ENCODE data around the gene RASSF8.

Gene RASSF8

DNA sequence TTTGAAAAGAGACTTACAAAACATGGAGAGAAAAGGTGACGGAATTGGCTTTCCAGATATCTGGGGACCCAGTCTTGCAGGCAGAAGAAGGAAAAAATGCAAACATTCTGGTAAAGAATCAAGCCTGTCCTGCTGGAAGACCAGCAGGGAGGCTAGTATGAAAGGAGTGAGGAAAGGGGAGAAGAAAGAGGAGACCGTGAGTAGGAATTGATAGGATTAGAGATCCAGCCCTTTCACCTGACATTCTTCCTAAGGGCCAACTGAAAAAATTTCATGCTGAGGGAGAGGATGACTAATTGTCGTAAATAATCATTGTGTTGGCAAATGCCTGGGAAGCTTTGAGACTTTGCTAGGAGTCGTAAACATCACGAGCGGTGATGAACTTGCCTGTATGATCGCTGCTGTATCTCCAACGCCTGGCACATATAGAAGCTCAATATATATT lies 154.2 kb downstream of the RASSF8 start:
- DNase-seq: no peak

DNA sequence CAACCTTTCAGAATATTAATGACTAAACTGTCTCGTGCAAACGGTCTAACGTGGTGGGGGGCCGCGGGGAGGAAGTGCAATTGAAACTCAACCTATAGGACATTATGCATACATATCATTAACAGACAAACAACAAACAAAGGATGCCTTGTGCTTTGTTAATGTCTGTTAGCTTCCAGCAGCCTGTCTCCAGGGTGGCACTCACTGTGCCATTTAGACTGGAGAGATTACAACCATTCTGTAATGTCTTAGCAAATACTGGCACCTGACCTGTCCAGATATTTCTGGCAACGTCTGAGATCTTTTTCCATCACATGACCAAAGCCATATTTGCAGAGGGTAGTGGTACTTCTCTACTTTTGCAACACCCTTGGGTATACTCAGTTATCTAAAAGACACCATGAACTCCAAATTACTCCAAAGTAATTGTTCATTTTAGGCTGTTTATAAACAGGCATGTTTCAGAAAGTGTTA lies 154.7 kb downstream of the RASSF8 start:
- DNase-seq: no peak

DNA sequence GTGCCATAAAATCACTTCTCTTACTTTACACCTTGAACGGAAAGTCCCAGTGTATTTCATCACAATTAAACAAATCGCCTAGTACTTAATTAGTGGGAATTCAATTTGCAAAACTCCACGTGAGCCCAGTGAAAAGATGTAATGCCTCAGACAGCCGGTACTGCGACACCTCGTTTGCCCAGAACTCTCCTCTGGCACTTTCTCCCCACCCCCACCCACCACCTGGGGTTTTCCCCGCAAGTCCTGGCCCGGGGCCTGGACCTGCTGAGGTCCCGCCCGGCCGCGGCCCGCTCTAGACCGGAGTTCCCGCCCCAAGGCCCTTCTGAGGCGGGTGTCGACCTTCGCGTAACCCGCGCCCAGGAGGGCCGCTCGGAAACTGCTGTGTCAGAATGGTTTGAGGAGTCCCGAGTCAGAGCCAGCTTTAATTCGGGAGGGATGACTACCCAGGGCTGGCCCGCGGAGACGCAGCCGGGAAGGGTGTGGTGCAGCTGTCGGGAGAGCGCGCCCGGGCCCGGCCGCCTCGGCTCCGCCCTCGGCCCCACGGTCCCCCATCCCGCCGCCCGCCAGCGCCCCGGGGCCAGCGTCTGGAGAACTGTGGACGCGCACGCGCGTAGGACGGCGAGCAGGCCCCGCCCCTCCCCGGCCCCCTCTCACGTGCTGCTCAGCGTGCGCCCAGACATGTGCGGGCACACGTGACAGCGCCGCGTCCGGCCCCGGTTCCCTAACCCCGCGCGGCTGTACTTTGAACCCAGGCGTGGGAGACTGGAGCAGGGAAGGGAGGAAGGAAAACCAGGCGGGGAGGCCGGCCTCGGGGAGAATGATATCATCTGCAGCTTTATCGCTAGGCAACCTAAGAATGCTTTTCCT lies 155.6 kb downstream of the RASSF8 start:
- peak; percentile 41 to 71 (median 50) for DNase-seq

GRCh38 chr12:26114720-26115401 lies 156.4 kb downstream of the RASSF8 start:
- no peak for DNase-seq

DNA sequence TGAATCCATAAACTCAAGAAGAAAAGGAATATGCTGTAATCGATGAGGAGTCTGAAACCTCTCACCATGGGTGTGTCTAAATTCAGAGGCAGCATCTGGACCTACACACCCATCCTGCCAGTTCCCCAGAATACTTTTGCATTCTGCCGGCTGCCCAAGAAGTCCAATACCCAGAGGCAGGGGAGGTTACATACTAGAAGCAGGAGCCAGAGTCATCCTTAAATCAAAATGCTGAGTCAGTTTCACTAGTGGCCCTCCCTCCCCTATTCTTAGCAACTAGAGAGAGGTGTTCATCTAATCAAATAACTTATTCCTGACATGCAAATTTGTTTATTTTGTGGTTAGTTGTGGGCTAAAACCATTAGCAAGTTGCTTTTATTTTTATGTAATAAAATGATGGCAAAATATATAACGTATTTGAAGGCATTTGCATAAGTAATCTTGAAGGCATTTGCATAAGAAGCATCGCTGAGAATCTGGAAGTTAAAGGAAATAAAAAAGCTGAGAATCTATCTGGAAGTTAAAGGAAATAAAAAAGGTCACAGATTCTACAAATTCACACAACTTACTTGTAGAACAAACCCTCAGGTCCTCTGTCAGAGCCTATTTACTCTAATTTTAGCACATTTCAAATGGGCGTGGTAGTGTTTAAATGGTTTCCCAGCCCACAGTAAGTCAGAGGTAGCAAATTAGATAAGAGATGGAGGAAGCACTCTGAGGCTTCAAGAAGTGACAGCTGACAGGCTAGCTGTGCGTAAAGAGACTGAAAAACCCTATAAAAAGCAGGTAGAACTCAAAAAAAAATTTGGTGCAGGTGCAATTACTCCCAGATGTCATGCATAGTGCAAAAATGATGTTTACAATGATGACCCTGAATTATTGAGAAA lies 158.6 kb downstream of the RASSF8 start:
- DNase-seq: no peak

- no peak for DNase-seq
These were observed 159.8 kb downstream of the RASSF8 start for GRCh38 chr12:26118308-26118707.

- DNase-seq: no peak
These were observed 161.0 kb downstream of the RASSF8 start for GRCh38 chr12:26119391-26119989.

DNA sequence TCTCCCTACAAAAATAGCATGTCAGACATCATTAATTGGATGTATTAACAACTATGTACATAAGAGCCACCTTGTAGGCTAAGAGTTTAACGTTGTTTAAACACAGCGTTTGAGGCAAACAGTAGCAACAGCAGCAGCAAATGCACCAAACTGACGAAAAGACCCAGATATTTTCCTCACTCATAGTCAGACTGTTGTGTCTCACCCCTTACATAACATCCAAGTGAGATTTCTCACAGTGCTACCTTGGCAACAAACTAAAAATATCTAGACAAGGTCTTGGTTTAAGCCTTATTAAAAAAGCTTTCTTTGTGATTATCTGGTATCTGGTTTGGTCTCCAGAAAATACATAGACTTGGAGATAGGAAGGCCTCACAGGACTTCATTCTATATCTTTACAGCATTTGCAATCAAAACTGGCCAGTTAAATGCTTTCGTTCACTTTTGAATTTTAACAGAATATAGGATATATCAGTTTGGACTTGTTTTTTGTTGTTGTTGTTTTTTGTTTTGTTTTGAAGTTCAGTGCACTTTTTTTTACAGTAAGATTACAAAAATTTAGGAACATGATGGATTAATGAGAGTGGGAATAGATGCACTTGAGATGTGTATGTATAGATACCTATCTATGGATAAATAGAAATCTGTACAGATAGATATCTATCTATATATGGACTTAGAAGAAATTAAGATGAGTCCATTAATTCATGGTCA lies 162.2 kb downstream of the RASSF8 start:
- DNase-seq: no peak

DNA sequence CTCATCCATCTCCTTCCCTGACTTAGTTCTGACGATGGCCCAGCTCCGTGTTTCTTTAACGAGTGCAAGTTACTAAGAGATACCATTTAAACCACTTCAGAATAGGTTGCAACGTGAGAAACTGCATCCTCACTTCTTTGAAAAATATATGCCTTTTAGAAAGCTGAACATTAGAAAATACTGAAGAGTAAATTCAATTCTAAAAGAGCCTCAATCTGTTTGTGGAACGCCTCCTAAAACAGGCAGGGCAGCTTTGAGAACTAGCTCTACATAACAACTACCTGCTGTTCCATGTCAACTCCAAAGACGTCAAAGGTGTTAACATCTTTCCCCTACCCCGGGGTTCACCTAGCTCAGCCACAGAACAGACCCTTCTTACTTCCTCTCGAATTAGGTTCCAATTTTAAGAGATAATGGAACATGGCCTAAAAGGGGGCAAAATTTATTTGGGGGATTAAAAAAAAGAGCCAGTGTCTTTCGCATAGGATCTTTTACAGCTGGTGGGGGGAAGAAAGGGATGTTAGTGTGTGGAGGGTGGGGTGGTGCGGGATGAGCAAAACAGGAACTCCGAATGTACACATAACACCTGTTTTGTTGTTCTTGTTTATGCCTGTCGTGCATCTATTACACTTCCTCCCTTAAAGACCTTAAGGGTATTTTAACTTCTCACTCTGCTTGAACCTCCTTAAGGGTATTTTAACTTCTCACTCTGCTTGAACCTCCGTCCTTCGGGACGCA lies 163.0 kb downstream of the RASSF8 start:
- no peak for DNase-seq

DNA sequence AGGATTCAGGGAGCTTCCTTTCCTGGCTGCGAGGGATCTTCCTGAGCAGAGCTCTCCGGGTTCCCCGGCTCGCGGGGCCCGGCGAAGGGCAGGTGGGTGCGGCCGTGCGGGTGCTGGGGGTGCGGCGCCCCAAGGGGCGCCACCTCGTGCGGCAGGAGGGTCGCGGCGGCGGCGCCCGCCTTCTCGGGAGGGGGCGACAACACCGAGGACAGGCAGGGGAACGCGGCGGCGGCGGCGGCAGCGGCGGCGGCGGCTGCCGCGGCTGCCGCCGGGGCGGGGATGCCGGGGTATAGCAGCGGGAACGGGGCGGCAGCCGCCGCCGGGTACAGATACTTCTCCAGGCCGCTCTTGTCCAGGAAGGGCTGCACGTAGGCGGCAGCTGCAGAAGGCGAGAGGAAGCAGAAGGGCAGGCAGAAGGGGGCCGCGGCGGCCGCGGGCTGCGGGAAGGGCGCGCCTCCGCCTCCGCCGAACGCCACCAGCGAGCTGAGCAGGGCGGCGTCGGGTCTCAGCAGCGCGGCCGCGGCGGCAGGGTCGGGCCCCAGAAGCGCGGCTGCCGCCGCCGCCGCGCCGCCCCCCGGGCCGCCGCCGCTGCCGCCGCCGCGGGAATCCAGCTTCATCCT lies 163.7 kb downstream of the RASSF8 start:
- DNase-seq: peak in 1 of 4 experiments; percentile 25

- no peak for DNase-seq
These were observed 164.4 kb downstream of the RASSF8 start for GRCh38 chr12:26122681-26123481.

DNA sequence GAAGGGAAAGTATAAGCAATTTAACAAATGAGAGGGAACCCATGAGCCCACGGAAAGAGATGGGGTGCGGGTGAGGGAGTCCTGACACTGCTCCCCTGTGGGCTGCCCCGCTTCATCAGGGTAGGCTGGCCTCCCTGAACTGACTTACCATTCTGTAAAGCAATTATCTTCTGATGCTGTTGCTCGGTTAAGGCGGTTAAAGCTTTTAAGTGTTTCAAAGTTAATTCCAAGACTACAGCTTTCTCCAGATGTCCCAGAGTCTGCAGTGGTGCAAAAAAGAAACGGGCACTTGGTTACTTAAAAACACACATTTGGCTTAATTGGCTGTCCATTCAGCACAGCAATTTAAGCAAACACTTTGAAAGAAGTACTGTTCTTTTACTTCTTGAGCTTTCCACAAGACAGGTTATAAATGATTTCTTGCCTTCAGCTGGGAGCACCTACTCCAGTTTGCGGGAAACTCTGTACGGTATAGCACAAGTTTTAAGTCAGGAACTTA lies 165.0 kb downstream of the RASSF8 start:
- no peak for DNase-seq

DNA sequence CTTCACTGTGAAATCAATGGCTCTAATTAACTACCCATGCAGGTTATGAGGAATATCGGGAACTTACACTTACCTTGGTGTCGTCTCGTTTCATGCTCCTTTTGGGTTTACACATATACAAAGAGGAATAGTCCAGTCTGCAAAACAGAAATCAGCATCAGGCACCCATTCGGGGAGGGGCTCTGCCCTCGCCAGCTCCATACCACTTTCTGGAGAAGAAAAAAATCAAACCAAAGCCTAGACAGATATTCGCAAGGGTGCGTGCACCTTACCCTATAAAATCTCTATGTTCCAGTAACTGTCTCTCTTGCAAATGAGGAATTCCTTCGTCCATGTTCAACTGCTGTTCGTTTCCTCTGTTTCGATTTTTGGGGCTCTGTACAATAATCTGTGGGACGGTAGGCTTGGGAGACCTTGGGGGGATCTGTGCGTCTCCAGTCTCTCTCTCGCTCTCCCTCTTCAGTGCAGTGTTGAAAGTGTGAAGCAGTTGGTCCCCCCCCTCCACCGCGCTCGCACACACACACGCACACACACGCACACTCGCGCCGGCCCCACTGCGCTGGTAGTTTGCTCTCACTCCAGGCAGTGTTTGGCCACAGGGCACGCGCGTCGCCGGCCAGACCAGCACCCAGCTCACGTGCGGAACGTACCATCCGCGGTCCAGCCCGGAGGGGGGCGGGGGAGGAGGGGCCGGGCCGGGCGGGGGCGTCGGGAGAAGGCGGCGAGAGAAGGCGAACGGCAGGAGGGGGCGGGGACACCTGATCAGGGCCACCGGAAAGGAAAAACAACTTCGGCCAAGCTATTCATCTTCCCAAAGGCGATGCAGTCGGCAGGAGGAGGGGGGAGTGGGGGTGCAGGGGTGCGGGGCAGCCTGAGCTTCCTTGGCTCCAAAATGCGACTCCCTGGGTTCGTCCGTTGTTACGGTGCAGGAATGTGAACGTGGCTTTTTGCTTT lies 166.2 kb downstream of the RASSF8 start, which contains the start of gene BHLHE41:
BHLHE41 (minus strand) TSS at position 592 of the 954 bp plus-strand sequence; CDS start at position 334, 258 bp downstream.
- DNase-seq: no peak

- no peak for DNase-seq
These were observed 167.2 kb downstream of the RASSF8 start for GRCh38 chr12:26125400-26126339.

DNA sequence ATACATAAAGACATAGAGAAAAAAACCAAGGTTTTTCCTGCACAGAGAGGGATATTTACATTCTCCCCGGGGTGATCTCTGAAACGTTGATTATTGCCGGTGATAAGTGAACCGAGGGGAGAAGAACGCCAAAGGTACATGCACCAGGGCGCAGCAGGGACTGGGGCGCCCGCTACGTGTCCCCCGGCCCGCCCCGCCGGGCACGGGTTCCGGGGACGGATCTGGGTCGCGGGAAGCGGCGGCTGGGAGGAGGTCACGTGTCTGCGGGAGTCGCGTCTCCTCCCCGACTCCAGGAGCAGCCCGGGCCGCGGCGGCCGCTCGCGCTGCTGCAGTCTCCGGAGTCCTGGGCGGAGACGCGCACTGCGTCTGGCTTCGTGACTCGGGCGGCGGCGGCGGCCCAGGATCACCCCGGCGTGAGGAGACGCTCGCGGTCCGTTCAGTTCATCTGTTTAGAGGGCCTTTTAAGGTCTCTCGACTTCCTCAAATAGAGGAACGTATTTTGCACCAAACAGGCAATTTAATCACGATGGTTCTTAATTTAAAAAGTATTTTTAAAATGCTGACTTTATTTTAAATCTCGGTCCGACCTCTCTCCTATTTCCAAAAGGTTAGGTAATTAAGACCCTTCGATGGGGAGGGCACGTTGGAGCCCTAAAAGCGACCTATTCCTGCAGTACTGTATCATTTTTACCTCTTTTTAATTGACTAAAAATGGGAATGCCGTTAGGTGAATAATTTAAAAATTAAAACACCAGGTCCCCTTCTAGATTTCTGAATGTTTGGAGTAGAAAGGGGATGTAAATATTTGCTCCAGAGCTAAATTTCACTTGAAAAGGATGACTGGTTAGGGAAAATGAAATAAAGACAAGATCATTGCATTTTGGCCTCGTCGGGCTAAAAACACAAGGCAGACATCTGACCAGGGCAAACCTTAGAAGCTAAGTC lies 168.1 kb downstream of the RASSF8 start:
- DNase-seq: no peak

- no peak for DNase-seq
These were observed 168.9 kb downstream of the RASSF8 start for GRCh38 chr12:26127404-26127803.

Measured in activated naive CD4-positive, alpha-beta T cell (primary cell).